HG02973 (cell line): ENCODE results near the gene NOX1.

Experiments
- ATAC-seq: cut with Tn5 transposase; IDR thresholded peaks from one replicate; pipeline ENCODE4 v1.9.1; 2021; ENCODE audit warnings: moderate library complexity; ENCODE audit not compliant: unreplicated experiment

Gene NOX1

GRCh38 chrX:100874325-100874724 lies at the start of gene NOX1:
NOX1 (minus strand) TSS chrX:100874359; CDS start chrX:100874139, 220 bp downstream.
- no peak for ATAC-seq

GRCh38 chrX:100915562-100915961 lies 41.4 kb upstream of the NOX1 start:
- ATAC-seq = no peak

GRCh38 chrX:100913111-100913510 lies 39.0 kb upstream of the NOX1 start:
- no peak for ATAC-seq

- no peak for ATAC-seq
Measured at GRCh38 chrX:100911731-100912130, 37.6 kb upstream of the NOX1 start.

GRCh38 chrX:100905620-100906019 lies 31.5 kb upstream of the NOX1 start:
- no peak for ATAC-seq

GRCh38 chrX:100904433-100904832 lies 30.3 kb upstream of the NOX1 start:
- ATAC-seq = no peak

- ATAC-seq = no peak
Measured at GRCh38 chrX:100895365-100896075, 21.4 kb upstream of the NOX1 start.

GRCh38 chrX:100883654-100884053 lies 9.5 kb upstream of the NOX1 start:
- ATAC-seq = no peak

GRCh38 chrX:100880368-100880767 lies 6.2 kb upstream of the NOX1 start:
- no peak for ATAC-seq

GRCh38 chrX:100871594-100872560 lies 2.3 kb downstream of the NOX1 start:
- ATAC-seq = no peak

- ATAC-seq = no peak
Measured at GRCh38 chrX:100870527-100870926, 3.6 kb downstream of the NOX1 start.

- no peak for ATAC-seq
Measured at GRCh38 chrX:100868273-100868672, 5.9 kb downstream of the NOX1 start.

- no peak for ATAC-seq
Measured at GRCh38 chrX:100864657-100865391, 9.3 kb downstream of the NOX1 start.

GRCh38 chrX:100863326-100863864 lies 10.8 kb downstream of the NOX1 start:
- ATAC-seq = no peak

- no peak for ATAC-seq
Measured at GRCh38 chrX:100852810-100853209, 21.3 kb downstream of the NOX1 start.

GRCh38 chrX:100850317-100850716 lies 23.8 kb downstream of the NOX1 start:
- no peak for ATAC-seq

GRCh38 chrX:100831219-100831946 lies 42.8 kb downstream of the NOX1 start:
- ATAC-seq = no peak

- ATAC-seq = peak; percentile 33
Measured at GRCh38 chrX:100830547-100830946, 43.6 kb downstream of the NOX1 start.

- ATAC-seq = peak; percentile 30
Measured at GRCh38 chrX:100830143-100830542, 44.0 kb downstream of the NOX1 start.

GRCh38 chrX:100829730-100830129 lies 44.4 kb downstream of the NOX1 start:
- ATAC-seq = peak; percentile 65
